Panc1 (cell line): Measurements from ENCODE around the gene OSBPL5. TPM values are rescaled to one million over a fixed set of nuclear protein-coding genes. Genes with fewer than 3 reads are reported as not detected.

Experiments
- ATAC-seq: fragments of 200-7000 bp; cut with Tn5 transposase; 2 replicates; pipeline ENCODE4 v1.9.1; 2020; ENCODE audit warnings: mild to moderate bottlenecking, moderate library complexity
- BruUV-seq: library from RNA; stranded (reverse); fragments of 400-500 nt; replicated peaks from 2 replicates; lab custom pipeline; 2021; lab: Mats Ljungman, UMichigan
- CTCF ChIA-PET: fragments of 300-600 bp; sonication (Branson Sonifier 250); formaldehyde crosslinking; loops from one replicate; lab custom pipeline; 2022; ENCODE audit warnings: antibody characterized with exemption; lab: Charles Lee
- POLR2A ChIA-PET: fragments of 300-600 bp; sonication (Branson Sonifier 250); formaldehyde crosslinking; loops from one replicate; lab custom pipeline; 2022; ENCODE audit warnings: antibody characterized with exemption; lab: Charles Lee
- DNase-seq: peaks from one replicate; pipeline ENCODE4 v3.0.0-alpha.2; 2010; ENCODE audit warnings: low read depth, low spot score
- H3K27ac ChIP-seq: 2 replicates; pipeline ENCODE4 v1.5.1; 2011; ENCODE audit warnings: mild to moderate bottlenecking, low read length, inconsistent platforms
- H3K27me3 ChIP-seq: fragments of 200-500 bp; sonication (Bioruptor generic); 2 replicates; pipeline ENCODE4 v1.6.0; 2014; ENCODE audit warnings: low read length, inconsistent platforms; ENCODE audit not compliant: control insufficient read depth, insufficient read depth
- H3K36me3 ChIP-seq: fragments of 200-500 bp; sonication (Bioruptor generic); 2 replicates; pipeline ENCODE4 v1.5.1; 2014; ENCODE audit warnings: inconsistent platforms, mild to moderate bottlenecking, low read length, moderate library complexity; ENCODE audit not compliant: control insufficient read depth, insufficient read depth
- H3K4me1 ChIP-seq: 2 replicates; pipeline ENCODE4 v1.5.1; 2011; ENCODE audit warnings: inconsistent platforms, mild to moderate bottlenecking, low read length, moderate library complexity; ENCODE audit not compliant: control insufficient read depth, insufficient read depth
- H3K4me3 ChIP-seq, 2 experiments: 2 replicates each; pipeline ENCODE4 v1.5.1; 2011 to 2012; ENCODE audit warnings: low read depth in 2 of 2, low read length in 2 of 2, mild to moderate bottlenecking in 2 of 2, inconsistent platforms in 1 of 2, moderate library complexity in 1 of 2
- H3K9me3 ChIP-seq: fragments of 200-500 bp; sonication (Bioruptor generic); 2 replicates; pipeline ENCODE4 v1.5.1; 2014; ENCODE audit warnings: low read depth, mild to moderate bottlenecking, inconsistent platforms, low read length, moderate library complexity; ENCODE audit not compliant: control insufficient read depth, insufficient read depth
- CTCF ChIP-seq: fragments of 450-650 bp; IDR thresholded peaks from 2 replicates; pipeline ENCODE4 v1.5.1; 2017; ENCODE audit warnings: mild to moderate bottlenecking
- POLR2AphosphoS5 ChIP-seq: IDR thresholded peaks from 2 replicates; pipeline ENCODE4 v1.6.1; 2012; ENCODE audit warnings: mild to moderate bottlenecking, low read depth, low read length, moderate library complexity
- REST ChIP-seq, 2 experiments: IDR thresholded peaks; 2 replicates each; pipeline ENCODE4 v1.6.1; 2011 to 2012; ENCODE audit warnings: low read depth in 2 of 2, control low read depth in 1 of 2, low read length in 1 of 2, mild to moderate bottlenecking in 1 of 2, moderate library complexity in 1 of 2; ENCODE audit not compliant: insufficient read depth in 1 of 2
- SIN3A ChIP-seq: IDR thresholded peaks from 2 replicates; pipeline ENCODE4 v1.6.1; 2012; ENCODE audit warnings: low read depth, mild to moderate bottlenecking, low read length, moderate library complexity, borderline replicate concordance; ENCODE audit not compliant: insufficient read depth
- TCF7L2 ChIP-seq: IDR thresholded peaks from 2 replicates; pipeline ENCODE4 v1.6.1; 2011; ENCODE audit warnings: mild to moderate bottlenecking, low read depth, low read length, inconsistent platforms
- in situ Hi-C: cut with HindIII; loops from 2 replicates; pipeline ENCODE4 v1.10.0; 2016; ENCODE audit warnings: low sequenced_read_pairs, low pct_unique_long_range_greater_than_20kb
- intact Hi-C: fragments of 100-400 bp; cut with micrococcal nuclease; formaldehyde crosslinking; loops from one replicate; pipeline ENCODE4 v1.10.0; 2022; ENCODE audit not compliant: unreplicated experiment
- total RNA-seq: library from RNA; stranded (reverse); gene quantifications from one replicate; pipeline ENCODE4 v1.2.1, GENCODE V29; 2021; ENCODE audit not compliant: unreplicated experiment

OSBPL5 gene
- total RNA-seq, 1 experiment from 2014 or later = 20.2 TPM

- no peaks in the 10 kb centered on the region for H3K9me3 ChIP-seq
- TF ChIP-seq SIN3A (no peak), TCF7L2 (no peak), REST (IDR thresholded peaks at IDR 0.05; ENCODE audit: insufficient read depth in 1 of 2, low read depth in 2 of 2, low read length in 1 of 2) (no peak), CTCF (no peak), POLR2AphosphoS5 (no peak)
- in situ Hi-C loops = no loop called here
- no peak overlapping the region for H3K4me3 ChIP-seq
- no peak for DNase-seq
- intact Hi-C loops = no loop called here
- POLR2A ChIA-PET = interaction anchor here (0.5 kb wide), 1 partner anchor 76 kb away, joined by 4 read pairs; no protein-coding TSS in a partner anchor
- peak overlapping the region; percentile 19; the same call in 1 of the 2 replicates for H3K27ac ChIP-seq
- H3K27me3 ChIP-seq = no peaks in the 10 kb centered on the region
- no peaks in the 10 kb centered on the region for H3K36me3 ChIP-seq
- CTCF ChIA-PET = no interaction called here
- ATAC-seq = no peak
- BruUV-seq = no TSS peak
- peaks cover 24% of the 10 kb centered on the region for H3K4me1 ChIP-seq
These were observed 11.7 kb downstream of the OSBPL5 start for GRCh38 chr11:3153291-3153861.

- H3K9me3 ChIP-seq = no peaks in the 10 kb centered on the region
- no peaks in the 10 kb centered on the region for H3K36me3 ChIP-seq
- CTCF ChIA-PET = interaction anchor here (0.6 kb wide), 1 partner anchor 16 kb away, joined by 3 read pairs; no protein-coding TSS in a partner anchor
- no TSS peak for BruUV-seq
- TF ChIP-seq CTCF = no peak
- no peak for TF ChIP-seq REST (IDR thresholded peaks at IDR 0.05; ENCODE audit: insufficient read depth in 1 of 2, low read depth in 2 of 2, low read length in 1 of 2)
- TF ChIP-seq SIN3A = no peak
- no peak for TF ChIP-seq TCF7L2
- TF ChIP-seq POLR2AphosphoS5 = no peak
- peaks cover 25% of the 10 kb centered on the region for H3K4me1 ChIP-seq
- in situ Hi-C loops (no loop called here), intact Hi-C loops (no loop called here)
- POLR2A ChIA-PET = no interaction called here
- no peak for ATAC-seq
- H3K27me3 ChIP-seq = no peaks in the 10 kb centered on the region
- DNase-seq = no peak
- no peak overlapping the region for H3K4me3 ChIP-seq
- no peak overlapping the region for H3K27ac ChIP-seq
These were observed 12.5 kb downstream of the OSBPL5 start for GRCh38 chr11:3152471-3153110.
